HepG2 (cell line): ENCODE measurements around the gene THSD4. TPM values are rescaled to one million over a fixed set of nuclear protein-coding genes. Genes with fewer than 3 reads are reported as not detected.

Source experiments
- ATAC-seq: fragments of 200-7000 bp; cut with Tn5 transposase; 3 replicates; pipeline ENCODE4 v1.9.1; 2020; ENCODE audit warnings: mild to moderate bottlenecking, moderate library complexity
- BruUV-seq: library from RNA; stranded (reverse); fragments of 400-500 nt; replicated peaks from 2 replicates; lab custom pipeline; 2021; lab: Mats Ljungman, UMichigan
- CTCF ChIA-PET: fragments of 300-600 bp; formaldehyde crosslinking; extraction: SDS; loops from one replicate; lab custom pipeline; 2021; ENCODE audit warnings: low total read pairs, inconsistent platforms, low intra/inter-chr PET ratio; lab: Yijun Ruan, JAX
- POLR2A ChIA-PET: fragments of 350-600 bp; sonication (Branson Sonifier 250); formaldehyde crosslinking; loops from one replicate; lab custom pipeline; 2020; ENCODE audit warnings: antibody characterized with exemption, inconsistent platforms; lab: Yijun Ruan, JAX
- DNase-seq: peaks from one replicate; pipeline ENCODE4 v3.0.0-alpha.2; 2015; ENCODE audit warnings: low spot score
- FAIRE-seq: peaks from 3 replicates; lab custom pipeline; 2011; peaks lifted over from hg19 to GRCh38; lab: Jason Lieb, UNC
- H2AFZ ChIP-seq: one replicate; pipeline ENCODE4 v1.6.1; 2011; ENCODE audit warnings: low read length, inconsistent platforms
- H3K27ac ChIP-seq: fragments of 300-600 bp; 3 replicates; pipeline ENCODE4 v1.8.0; 2011; ENCODE audit warnings: mixed run types, mild to moderate bottlenecking, mixed read lengths, low read length, inconsistent platforms; ENCODE audit not compliant: insufficient read depth; ENCODE audit errors: extremely low read length
- H3K27me3 ChIP-seq, 2 experiments: fragments of 200-600 bp in 1 of 2; 2 replicates in 1 of 2; 3 replicates in 1 of 2; pipeline versions ENCODE4 v1.6.0 to v1.8.0; 2011; ENCODE audit warnings: low read length in 2 of 2, mild to moderate bottlenecking in 2 of 2, moderate library complexity in 2 of 2, inconsistent platforms in 1 of 2; ENCODE audit not compliant: insufficient read depth in 2 of 2, control insufficient read depth in 1 of 2
- H3K36me3 ChIP-seq, 2 experiments: fragments of 200-600 bp in 1 of 2; replicated peaks in 1 of 2; 2 replicates in 1 of 2; 3 replicates in 1 of 2; pipeline versions ENCODE4 v1.5.1 to v1.8.0; 2011; ENCODE audit warnings: low read length in 2 of 2, inconsistent platforms in 1 of 2; ENCODE audit not compliant: insufficient read depth in 2 of 2, control insufficient read depth in 1 of 2
- H3K4me1 ChIP-seq: 2 replicates; pipeline ENCODE4 v1.5.1; 2012; ENCODE audit warnings: low read length, inconsistent platforms; ENCODE audit not compliant: insufficient read depth
- H3K4me2 ChIP-seq: 2 replicates; pipeline ENCODE4 v1.6.0; 2011; ENCODE audit warnings: low read depth, low read length, inconsistent platforms
- H3K4me3 ChIP-seq, 3 experiments: fragments of 200-600 bp in 1 of 3; sonication (generic), shearing (Covaris generic) in 1 of 3; replicated peaks in 1 of 3; 2 replicates each; pipeline ENCODE4 v1.5.1; 2011 to 2016; ENCODE audit warnings: low read length in 3 of 3, inconsistent platforms in 2 of 3, low read depth in 2 of 3, mild to moderate bottlenecking in 2 of 3, control low read depth in 1 of 3, mixed read lengths in 1 of 3; ENCODE audit not compliant: insufficient read depth in 1 of 3
- H3K79me2 ChIP-seq: one replicate; pipeline ENCODE4 v1.6.1; 2011; ENCODE audit warnings: low read length, inconsistent platforms; ENCODE audit not compliant: insufficient read depth
- H3K9ac ChIP-seq: 2 replicates; pipeline ENCODE4 v1.6.0; 2011; ENCODE audit warnings: mild to moderate bottlenecking, low read depth, low read length, inconsistent platforms; ENCODE audit not compliant: insufficient read depth
- H3K9me3 ChIP-seq: 2 replicates; pipeline ENCODE4 v1.5.1; 2012; ENCODE audit warnings: mild to moderate bottlenecking, low read length
- H4K20me1 ChIP-seq: 2 replicates; pipeline ENCODE4 v1.6.0; 2011; ENCODE audit warnings: inconsistent platforms, mild to moderate bottlenecking, low read length, moderate library complexity; ENCODE audit not compliant: insufficient read depth
- ATAD3A ChIP-seq: sonication (generic); formaldehyde crosslinking; IDR thresholded peaks from 2 replicates; pipeline ENCODE4 v1.4.0; 2020; ENCODE audit warnings: missing genetic modification reagents
- ATRX ChIP-seq: sonication (generic); formaldehyde crosslinking; IDR thresholded peaks from 2 replicates; pipeline ENCODE4 v1.4.0; 2020; ENCODE audit warnings: missing genetic modification reagents, borderline replicate concordance
- HOXA5 ChIP-seq: sonication (generic); formaldehyde crosslinking; IDR thresholded peaks from 2 replicates; pipeline ENCODE4 v1.4.0; 2020; ENCODE audit warnings: missing genetic modification reagents
- MAZ ChIP-seq, 2 experiments: sonication (generic) in 1 of 2; formaldehyde crosslinking in 1 of 2; IDR thresholded peaks; 2 replicates each; pipeline versions ENCODE4 v1.5.0 to v1.6.1; 2012 to 2020; ENCODE audit warnings: low read depth in 2 of 2, mild to moderate bottlenecking in 2 of 2, borderline replicate concordance in 1 of 2, improper control_type of control experiment in 1 of 2, low read length in 1 of 2, missing genetic modification reagents in 1 of 2, moderate library complexity in 1 of 2
- MTA1 ChIP-seq: sonication (generic); formaldehyde crosslinking; IDR thresholded peaks from 2 replicates; pipeline ENCODE4 v1.4.0; 2020; ENCODE audit warnings: missing genetic modification reagents, mild to moderate bottlenecking, borderline replicate concordance
- REL ChIP-seq: sonication (generic); formaldehyde crosslinking; conservative IDR thresholded peaks from 2 replicates; pipeline ENCODE4 v1.8.0; 2022; ENCODE audit warnings: mild to moderate bottlenecking, missing genetic modification reagents, moderate library complexity
- RELA ChIP-seq: sonication (generic); formaldehyde crosslinking; IDR thresholded peaks from 2 replicates; pipeline ENCODE4 v1.4.0; 2020; ENCODE audit warnings: missing genetic modification reagents
- SP4 ChIP-seq: sonication (generic); formaldehyde crosslinking; IDR thresholded peaks from 2 replicates; pipeline ENCODE4 v1.8.1; 2023; ENCODE audit warnings: mild to moderate bottlenecking, missing genetic modification reagents
- ZBTB20 ChIP-seq: sonication (generic); formaldehyde crosslinking; IDR thresholded peaks from 2 replicates; pipeline ENCODE4 v1.8.1; 2023; ENCODE audit warnings: missing genetic modification reagents, low read depth, mild to moderate bottlenecking, borderline replicate concordance
- ZMYM2 ChIP-seq: sonication (generic); formaldehyde crosslinking; IDR thresholded peaks from 2 replicates; pipeline ENCODE4 v1.8.0; 2022; ENCODE audit warnings: mild to moderate bottlenecking, missing genetic modification reagents
- ZMYM3 ChIP-seq: sonication (generic); formaldehyde crosslinking; IDR thresholded peaks from 2 replicates; pipeline ENCODE4 v1.5.1; 2020; ENCODE audit warnings: mild to moderate bottlenecking, missing genetic modification reagents
- ZNF709 ChIP-seq: sonication (generic); formaldehyde crosslinking; IDR thresholded peaks from 2 replicates; pipeline ENCODE4 v1.5.0; 2020; ENCODE audit warnings: mild to moderate bottlenecking, missing genetic modification reagents
- ZNF766 ChIP-seq: sonication (generic); formaldehyde crosslinking; IDR thresholded peaks from 2 replicates; pipeline ENCODE4 v1.5.0; 2020; ENCODE audit warnings: missing genetic modification reagents, borderline replicate concordance
- ZNF891 ChIP-seq: sonication (generic); formaldehyde crosslinking; IDR thresholded peaks from 2 replicates; pipeline ENCODE4 v1.5.0; 2020; ENCODE audit warnings: mild to moderate bottlenecking, missing genetic modification reagents
- WGBS: methylation state at CpG from one replicate; pipeline ENCODE4 v1.1.6; 2017; ENCODE audit warnings: low lambda C conversion rate; 5-methylcytosine and 5-hydroxymethylcytosine counted together
- in situ Hi-C: cut with HindIII; loops from 2 replicates; pipeline ENCODE4 v1.10.0; 2017; ENCODE audit warnings: low pct_unique_long_range_greater_than_20kb; ENCODE audit not compliant: extremely low pct_ligation_motif_present
- intact Hi-C: fragments of 100-400 bp; cut with micrococcal nuclease; formaldehyde crosslinking; loops from one replicate; pipeline ENCODE4 v1.10.0; 2022; ENCODE audit not compliant: unreplicated experiment
- polyA plus RNA-seq, 8 experiments: library from polyadenylated mRNA; depleted of rRNA in 3 of 8; stranded (reverse) in 7 of 8; unstranded in 1 of 8; fragments of >200 nt; fragmentation: Illumina TruSeq in 4 of 8; extraction: Trizol in 4 of 8; gene quantifications; 2 replicates each; pipeline versions ENCODE4 v1.2.1 to v1.2.3, GENCODE V29; 2011 to 2016; ENCODE audit warnings: low read depth in 4 of 8, missing spikeins in 1 of 8, mixed read lengths in 1 of 8; ENCODE audit not compliant: insufficient read depth in 1 of 8
- total RNA-seq, 5 experiments: library from RNA; depleted of rRNA; stranded (reverse); fragments of >200 nt; fragmentation: Illumina TruSeq; extraction: Trizol; gene quantifications; 2 replicates each; pipeline ENCODE4 v1.2.3, GENCODE V29; 2016; ENCODE audit warnings: low read depth in 1 of 5
- TF ChIP-seq, protein P1 (sequence below): IDR thresholded peaks from 2 replicates; pipeline ENCODE4 v1.4.0; 2020; ENCODE audit warnings: mild to moderate bottlenecking, missing genetic modification reagents

The THSD4 gene
- total and polyA plus RNA-seq, 2 of the 13 experiments (the other 11 are each of a cell fraction or from before 2014, with no cell fraction given): 0.07 to 0.21 TPM

DNA sequence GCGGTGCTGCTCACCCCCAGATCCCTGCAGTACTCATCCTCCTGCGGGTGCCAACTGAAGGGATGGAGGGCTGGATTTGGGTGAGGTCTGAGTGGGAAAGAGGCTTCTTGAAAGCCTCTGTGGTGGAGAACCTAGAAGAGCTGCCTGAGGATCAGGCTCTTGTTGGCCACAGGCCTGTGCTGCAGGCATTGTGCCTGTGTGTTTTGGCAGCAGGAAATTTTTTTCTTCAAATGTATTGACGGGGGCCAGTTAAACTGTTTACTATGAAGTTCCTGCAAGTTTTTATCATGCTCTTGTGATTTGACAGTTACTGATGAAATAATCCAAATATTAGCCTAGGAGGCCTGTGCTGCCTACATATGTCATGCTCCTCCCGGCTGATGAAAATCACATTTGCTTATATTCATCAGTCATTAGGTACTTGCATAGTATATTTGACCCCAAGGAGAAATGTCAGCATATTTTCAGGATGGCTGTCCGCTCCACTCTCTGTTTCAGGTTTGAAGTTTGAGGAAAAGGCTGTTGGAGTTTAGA is 103.1 kb downstream of the THSD4 start (continued):
- TF ChIP-seq, protein P1, sequence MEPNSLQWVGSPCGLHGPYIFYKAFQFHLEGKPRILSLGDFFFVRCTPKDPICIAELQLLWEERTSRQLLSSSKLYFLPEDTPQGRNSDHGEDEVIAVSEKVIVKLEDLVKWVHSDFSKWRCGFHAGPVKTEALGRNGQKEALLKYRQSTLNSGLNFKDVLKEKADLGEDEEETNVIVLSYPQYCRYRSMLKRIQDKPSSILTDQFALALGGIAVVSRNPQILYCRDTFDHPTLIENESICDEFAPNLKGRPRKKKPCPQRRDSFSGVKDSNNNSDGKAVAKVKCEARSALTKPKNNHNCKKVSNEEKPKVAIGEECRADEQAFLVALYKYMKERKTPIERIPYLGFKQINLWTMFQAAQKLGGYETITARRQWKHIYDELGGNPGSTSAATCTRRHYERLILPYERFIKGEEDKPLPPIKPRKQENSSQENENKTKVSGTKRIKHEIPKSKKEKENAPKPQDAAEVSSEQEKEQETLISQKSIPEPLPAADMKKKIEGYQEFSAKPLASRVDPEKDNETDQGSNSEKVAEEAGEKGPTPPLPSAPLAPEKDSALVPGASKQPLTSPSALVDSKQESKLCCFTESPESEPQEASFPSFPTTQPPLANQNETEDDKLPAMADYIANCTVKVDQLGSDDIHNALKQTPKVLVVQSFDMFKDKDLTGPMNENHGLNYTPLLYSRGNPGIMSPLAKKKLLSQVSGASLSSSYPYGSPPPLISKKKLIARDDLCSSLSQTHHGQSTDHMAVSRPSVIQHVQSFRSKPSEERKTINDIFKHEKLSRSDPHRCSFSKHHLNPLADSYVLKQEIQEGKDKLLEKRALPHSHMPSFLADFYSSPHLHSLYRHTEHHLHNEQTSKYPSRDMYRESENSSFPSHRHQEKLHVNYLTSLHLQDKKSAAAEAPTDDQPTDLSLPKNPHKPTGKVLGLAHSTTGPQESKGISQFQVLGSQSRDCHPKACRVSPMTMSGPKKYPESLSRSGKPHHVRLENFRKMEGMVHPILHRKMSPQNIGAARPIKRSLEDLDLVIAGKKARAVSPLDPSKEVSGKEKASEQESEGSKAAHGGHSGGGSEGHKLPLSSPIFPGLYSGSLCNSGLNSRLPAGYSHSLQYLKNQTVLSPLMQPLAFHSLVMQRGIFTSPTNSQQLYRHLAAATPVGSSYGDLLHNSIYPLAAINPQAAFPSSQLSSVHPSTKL: no peak
- TF ChIP-seq ZNF891 (CRISPR knock-in tag): no peak
- no peak for TF ChIP-seq ATAD3A (CRISPR knock-in tag)
- TF ChIP-seq ZMYM3 (CRISPR knock-in tag): no peak
- TF ChIP-seq ZNF766: no peak

DNA sequence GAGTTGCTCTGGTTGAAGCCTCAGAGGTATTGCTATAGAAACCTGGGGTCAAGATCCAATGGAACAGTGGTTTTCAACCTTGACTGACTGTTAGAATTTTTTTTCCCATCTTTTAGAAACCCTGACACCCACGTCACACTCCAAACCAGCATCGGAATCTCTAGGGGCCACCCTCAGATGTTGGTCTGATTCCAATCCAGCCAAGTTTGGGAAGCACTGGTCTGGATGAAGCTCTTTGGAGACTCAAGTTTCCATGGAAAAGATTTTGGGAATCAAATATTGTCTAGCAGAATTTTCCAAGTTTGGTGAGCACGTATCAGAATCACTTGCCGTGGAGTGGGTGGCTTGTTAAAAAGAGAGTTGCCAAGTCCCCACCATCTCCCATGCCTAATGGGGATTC is 103.8 kb downstream of the THSD4 start:
- no peak for FAIRE-seq
- ATAC-seq: no peak
- in situ Hi-C loops: no loop called here
- TF ChIP-seq REL (CRISPR knock-in tag) (no peak), ATRX (CRISPR knock-in tag) (no peak), SP4 (CRISPR knock-in tag) (no peak), ZMYM2 (CRISPR knock-in tag) (no peak), ZBTB20 (CRISPR knock-in tag) (no peak), MAZ (IDR thresholded peaks at IDR 0.05; ENCODE audit: borderline replicate concordance, low read depth, low read length) (no peak), MAZ (CRISPR knock-in tag; IDR thresholded peaks at IDR 0.05; ENCODE audit: low read depth) (no peak), RELA (CRISPR knock-in tag) (no peak), HOXA5 (CRISPR knock-in tag) (no peak), MTA1 (no peak), ZNF709 (no peak)
- H3K9me3 ChIP-seq: no peaks in the 10 kb centered on the region
- H3K27me3 ChIP-seq: peaks cover 0 to 3% of the 10 kb centered on the region in 2 experiments; a peak in 1 of 5 replicates
- no peak overlapping the region for H3K27ac ChIP-seq
- H3K36me3 ChIP-seq: no peaks in the 10 kb centered on the region
- ChIA-PET POLR2A (no interaction called here), CTCF (no interaction called here)
- no peaks in the 10 kb centered on the region for H4K20me1 ChIP-seq
- no peak overlapping the region for H3K4me2 ChIP-seq
- no peaks in the 10 kb centered on the region for H3K4me1 ChIP-seq
- WGBS: 79% methylated on average over 3 of the region's 4 CpGs
- no peak for DNase-seq
- no peak overlapping the region for H2AFZ ChIP-seq
- no peak overlapping the region for H3K4me3 ChIP-seq
- H3K79me2 ChIP-seq: no peaks in the 10 kb centered on the region
- intact Hi-C loops: no loop called here
- H3K9ac ChIP-seq: no peak overlapping the region
- BruUV-seq: no TSS peak
